Hematopoietic multipotent progenitor cell treated with erythropoietin and hydrocortisone succinate and interleukin-3 and kit ligand, for 4 days (in vitro differentiated cells): Measurements from ENCODE around the gene RIC1.
A peak's percentile ranks its signal among the peaks of the same experiment; 100 is the strongest.
"Not testable (repeated sequence)": the region's sequence is repeated elsewhere in the genome, so short reads cannot be mapped to it uniquely, and the experiment has no call there.

ENCODE experiments used
- DNase-seq: peaks from one replicate; pipeline ENCODE4 v3.0.0-alpha.2; 2015

RIC1 gene

DNA sequence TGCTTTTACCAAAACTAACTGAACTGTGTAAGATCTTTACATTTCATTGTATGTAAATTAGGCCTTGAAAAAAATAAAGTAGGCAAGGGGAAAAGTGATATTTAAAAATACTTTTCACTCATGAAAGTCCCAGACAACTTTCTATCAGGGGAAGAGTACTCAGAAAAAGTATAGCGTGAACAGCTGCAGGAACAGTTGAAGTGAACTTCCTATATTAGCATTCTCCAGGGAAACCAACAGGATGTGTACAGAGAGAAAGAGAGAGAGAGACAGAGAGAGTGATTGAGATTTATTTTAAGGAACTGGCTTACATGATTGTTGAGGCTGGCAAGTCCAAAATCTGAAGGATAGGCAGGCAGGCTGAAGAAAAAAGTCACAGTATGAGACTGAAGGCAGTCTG lies 162.0 kb downstream of the RIC1 start:
- DNase-seq, result peak; percentile 9

DNA sequence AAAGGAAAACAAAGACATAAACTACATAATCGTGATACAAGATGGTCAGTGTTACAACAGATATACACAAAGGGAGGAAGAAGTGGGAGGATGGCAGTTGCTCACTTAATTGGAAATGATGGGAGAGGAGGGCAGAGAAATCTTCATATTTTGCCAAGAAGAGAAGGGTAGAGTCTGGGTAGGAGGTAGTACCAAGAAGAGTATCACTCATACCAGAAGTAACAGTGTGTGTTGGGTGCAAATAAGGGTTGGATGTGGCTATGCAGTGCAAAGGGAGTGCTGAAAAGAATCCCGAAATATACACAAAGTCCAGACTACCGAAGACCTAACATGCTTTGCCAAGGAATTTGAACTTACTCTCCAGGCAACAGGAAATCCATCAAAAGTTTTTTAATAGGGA lies 163.0 kb downstream of the RIC1 start:
- no peak for DNase-seq

DNA sequence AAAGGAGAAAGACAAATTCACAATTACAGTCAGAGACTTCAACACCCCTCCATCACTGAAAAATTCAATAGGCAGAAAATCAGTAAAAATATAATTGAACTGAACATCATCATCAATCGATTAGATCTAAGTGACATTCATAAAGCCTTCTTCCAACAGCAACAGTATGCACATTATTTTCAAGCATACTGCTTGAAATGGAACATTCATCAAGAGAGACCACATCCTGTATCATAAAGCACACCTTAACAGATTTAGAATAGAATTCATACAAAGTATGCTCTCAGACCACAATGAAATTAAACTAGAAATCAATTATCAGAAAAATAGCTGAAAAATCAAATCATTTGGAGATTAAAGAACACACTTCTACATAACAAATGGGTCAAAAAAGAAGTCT lies 164.9 kb downstream of the RIC1 start:
- no peak for DNase-seq

DNA sequence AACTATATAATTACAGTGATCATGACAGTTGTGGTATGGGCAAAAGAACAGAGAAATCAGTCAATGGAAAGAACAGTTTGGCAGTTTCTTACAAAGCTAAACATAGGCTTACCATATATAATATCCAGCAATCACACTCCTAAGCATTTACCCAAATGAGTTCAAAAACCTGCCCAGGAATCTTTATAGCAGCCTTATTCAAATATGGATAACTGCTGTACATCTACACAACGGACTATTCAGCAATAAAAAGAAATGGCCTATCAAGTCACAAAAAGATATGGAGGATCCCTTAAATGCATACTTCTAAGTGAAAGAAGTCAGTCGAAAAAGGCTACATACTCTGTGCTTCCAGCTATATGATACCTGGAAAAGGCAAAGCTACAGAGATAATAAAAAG lies 167.4 kb downstream of the RIC1 start:
- DNase-seq, result no peak

DNA sequence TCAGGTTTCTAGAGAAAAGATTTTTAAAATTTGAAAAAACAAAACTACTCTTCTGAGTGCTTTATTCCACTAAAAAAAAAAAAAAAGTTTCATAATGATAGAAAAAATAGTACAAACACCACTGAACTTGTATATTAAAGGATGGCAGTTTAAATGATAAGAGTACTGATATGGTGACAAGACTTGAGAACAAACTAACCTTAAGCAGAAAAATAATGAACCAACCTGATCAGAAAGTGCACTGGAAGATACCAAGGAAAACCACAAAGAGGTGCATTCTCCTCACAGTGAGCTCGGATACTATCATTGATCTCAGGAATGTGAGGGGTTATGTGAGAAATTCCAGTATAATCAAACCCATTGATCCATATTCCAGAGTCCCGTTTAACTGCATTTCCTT lies 169.7 kb downstream of the RIC1 start:
- DNase-seq, result no peak

DNA sequence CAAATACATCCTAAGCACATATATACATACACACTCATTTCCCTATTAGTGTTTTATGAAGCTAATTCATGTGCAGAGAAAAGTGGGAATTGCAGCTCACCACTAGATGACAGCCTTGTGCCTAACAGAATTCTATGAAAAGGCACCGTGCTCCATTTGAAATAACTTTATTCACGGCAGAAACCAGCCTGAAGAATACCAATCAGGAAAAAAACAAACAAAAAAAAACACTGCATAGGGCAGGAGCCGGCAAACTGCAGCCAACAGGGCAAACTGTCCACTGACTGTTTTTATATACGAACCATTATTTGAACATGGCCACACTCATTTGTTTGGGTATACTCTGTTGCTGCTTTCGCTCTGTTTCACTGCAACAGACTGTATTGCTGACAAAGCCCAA lies 170.4 kb downstream of the RIC1 start:
- peak; percentile 82 for DNase-seq

DNA sequence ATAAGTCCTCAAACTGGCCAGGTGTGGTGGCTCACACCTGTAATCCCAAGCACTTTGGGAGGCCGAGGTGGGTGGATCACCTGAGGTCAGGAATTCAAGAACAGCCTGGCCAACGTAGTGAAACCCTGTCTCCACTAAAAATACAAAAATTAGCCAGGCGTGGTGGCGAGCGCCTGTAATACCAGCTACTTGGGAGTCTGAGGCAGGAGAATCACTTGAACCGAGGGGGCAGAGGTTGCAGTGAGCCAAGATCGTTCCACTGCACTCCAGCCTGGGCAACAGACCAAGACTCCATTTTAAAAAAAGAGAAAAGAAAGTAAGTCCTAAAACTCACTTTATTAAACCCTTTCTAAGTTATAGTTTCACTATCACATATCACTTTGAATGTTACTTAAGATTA lies 171.5 kb downstream of the RIC1 start:
- not testable (repeated sequence) for DNase-seq

DNA sequence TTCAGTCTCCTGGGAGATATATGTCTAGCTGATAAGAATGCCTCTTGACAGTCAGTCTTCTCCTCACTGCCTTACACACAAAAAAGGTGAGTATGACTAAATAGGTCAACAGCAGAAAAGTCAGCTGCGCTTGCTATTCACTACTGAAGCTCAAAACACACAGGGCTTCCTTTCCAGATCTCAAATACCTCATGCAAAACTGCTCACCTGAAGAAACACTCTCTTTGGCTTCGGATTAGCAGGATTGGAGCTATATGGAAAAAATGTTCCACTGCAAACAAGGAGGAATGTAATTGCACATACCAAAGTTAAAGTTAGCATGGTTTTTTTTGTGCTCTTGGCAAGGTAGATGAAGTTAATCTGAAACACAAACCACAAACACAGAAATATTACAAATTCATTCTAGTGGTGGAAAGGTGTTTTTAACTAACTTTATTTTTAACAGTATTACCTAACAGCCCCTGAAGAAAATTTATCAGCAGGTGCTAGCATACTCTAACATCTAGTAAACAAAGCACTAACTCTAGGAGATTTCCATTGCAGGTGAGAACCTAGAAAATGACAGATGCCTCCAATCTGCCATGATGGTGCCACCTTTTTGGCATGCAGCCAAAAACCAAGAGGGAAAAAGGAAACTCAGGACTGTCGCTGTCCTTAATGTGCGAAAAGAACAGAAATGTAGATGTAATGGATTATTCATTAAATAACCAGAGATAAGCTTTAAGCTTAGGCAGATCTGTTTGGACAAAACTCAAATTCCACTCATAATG lies 172.2 kb downstream of the RIC1 start:
- no peak for DNase-seq

DNA sequence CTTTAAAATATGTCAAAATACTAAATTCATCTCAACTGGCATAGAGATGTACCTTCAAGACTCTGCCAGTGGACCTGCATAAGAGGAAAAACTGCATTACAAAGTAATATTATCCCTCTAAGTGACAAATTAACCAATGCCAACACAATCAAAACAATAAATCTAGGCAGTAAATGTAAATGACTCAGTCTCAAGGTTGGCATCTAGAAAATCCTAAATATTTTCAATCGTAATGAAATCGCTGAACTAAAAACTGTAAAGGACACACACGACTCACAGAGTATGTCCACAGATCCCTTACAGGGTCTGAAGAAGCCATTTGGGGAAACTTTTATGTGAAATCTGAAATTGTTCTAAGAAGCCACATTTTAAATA lies 172.8 kb downstream of the RIC1 start:
- DNase-seq, result no peak

DNA sequence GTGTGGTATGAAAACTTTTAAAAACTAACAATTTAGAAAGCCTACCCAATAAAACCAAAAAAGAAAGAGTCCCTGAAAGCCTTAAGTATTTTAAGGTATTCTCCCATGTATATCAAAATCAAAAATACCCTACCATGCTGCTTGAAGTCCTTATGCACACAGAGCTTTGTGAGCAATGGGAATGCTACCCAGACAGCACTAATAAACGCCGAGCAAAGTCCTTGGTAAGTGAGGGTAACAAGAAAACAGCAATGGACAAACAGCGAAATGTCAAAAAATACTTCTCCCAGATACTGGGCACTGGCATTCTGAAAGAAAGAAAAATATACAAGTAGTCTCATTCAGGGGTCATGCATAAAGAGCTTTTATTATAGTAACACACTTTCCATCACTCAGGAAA lies 176.6 kb downstream of the RIC1 start:
- no peak for DNase-seq

DNA sequence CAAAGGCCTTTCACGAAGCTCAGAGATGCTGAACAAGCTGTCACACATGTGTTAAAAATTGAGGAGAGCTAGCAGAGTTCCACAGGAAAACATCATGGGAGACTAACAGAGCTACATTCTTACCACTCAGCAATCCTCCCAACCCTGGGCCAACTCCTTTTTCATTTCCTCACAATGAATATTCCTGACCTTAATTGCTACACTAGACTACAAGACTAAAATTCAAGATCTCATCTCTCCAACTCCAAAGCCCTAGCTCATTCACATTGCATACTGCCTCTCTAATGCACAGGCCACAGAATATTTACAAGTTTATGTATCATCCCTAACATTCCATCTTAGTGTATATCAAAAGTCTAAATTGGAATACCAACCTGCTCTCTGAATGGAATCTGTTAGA lies 182.8 kb downstream of the RIC1 start:
- DNase-seq, result no peak

DNA sequence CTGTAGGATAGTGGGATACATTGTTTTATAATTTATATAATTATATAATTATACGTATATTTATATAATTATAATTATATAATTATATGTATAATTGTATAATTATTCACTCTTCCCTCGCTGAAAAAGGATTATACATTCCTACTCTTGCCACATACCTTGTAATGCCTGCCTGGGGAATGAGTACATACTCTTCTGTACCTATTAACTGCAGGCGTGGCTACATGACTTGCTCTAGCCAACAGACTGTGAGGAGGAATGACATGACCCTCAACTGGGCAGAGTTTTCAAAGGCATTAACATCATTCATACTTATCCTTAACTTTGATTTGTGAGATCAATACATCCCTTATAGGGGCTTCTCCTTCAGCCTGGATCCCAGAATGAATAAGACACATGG lies 184.9 kb downstream of the RIC1 start:
- DNase-seq, result no peak

DNA sequence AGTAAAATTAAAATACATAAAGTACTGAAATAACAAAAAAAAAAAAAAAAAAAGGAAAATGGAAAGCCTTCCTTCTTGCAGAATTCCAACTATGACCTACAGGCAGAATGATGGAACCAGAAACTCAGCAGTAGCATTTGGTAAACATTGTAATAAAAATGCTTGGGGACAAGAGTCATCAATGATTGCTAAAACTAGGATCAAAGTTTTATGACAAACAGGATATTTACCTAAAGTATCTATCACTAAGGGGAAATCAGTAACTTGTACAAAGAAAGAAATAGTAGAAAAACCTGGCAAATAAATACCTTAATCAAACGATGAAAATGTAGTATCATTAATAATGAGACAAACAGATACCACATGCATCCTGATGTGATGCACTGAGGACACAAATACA lies 186.6 kb downstream of the RIC1 start:
- no peak for DNase-seq

DNA sequence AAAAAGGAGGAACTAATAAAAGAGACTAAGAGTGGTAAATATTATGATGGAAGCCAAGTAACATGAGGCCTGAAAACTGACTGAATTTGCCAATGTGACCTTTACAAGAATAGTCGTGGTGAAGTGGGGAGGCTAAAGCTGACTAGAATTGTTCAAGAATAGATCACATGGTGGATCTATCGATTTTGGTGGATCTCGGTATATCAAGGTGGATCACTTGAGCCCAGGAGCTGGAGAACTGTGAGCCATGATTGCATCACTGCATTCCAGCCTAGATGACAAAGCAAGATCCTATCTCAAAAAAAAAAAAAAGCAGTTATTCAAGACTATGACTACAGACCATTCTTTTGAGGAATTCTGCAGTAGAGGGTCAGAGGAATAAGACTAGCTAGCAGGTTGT lies 189.0 kb downstream of the RIC1 start:
- no peak for DNase-seq

DNA sequence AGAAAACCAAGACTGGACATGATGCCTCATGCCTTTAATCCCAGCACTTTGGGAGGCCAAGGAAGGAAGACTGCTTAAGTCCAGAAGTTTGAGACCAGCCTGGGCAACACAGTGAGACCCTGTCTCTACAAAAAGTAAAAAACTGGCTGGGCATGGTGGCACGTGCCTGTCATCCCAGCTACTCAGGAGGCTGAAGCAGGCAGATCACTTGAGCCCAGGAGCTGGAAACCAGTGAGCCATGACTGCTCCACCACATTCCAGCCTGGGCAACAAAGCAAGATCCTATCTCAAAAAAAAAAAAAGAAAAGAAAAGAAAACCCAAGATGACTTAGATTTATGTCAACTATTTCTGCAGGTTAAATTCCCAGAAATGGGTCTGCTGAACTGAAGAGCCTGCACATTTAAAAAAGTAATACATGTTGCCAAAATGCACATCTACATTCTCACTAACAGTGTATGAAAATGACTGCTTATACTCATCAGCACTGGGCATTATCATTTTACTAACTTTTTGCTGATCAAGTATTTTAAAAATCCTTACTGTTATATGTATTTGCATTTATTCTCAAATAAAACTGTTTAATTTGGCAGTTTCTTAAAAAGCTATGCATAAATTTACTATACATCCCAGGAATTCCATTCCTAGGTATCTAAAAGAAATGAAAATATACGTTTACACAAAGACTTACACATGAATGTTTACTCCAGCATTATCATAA lies 189.7 kb downstream of the RIC1 start:
- no peak for DNase-seq

DNA sequence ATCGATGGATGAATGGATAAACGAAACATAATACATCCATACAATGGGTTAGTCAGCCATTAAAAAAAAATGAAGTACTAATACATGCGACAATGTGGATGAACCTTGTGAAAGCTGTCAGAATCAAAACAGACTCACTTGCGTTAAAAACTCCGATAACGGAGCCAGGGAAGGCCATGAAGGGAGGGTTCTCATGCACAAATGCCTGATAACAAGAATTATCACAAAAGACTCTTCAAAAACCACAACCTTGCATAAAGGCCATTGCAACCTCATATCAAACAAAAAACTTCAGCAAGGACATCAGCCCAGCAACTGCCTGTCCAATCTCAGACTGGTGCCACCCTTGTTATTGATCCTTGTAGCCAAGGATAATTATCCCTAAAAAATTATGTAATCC lies 190.3 kb downstream of the RIC1 start:
- DNase-seq, result peak; percentile 53

DNA sequence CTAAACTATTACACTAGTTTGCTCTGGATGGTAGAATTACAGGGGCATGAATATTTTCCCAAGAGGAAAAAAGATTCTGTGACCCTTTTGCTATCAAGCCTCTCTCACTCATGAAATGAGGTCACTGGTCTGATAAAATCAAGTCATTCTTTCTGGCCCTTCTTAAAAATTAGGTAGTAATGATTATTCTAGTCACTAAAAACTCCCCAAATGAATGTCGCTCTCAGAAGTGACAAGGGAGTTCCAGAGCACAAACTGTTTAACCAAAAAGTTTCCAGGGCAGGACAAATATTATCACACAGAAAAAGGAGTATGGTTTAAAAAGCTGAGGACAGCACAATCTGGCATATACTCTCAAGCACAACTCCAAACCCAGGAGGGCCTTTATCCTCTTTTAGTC lies 191.5 kb downstream of the RIC1 start:
- no peak for DNase-seq

DNA sequence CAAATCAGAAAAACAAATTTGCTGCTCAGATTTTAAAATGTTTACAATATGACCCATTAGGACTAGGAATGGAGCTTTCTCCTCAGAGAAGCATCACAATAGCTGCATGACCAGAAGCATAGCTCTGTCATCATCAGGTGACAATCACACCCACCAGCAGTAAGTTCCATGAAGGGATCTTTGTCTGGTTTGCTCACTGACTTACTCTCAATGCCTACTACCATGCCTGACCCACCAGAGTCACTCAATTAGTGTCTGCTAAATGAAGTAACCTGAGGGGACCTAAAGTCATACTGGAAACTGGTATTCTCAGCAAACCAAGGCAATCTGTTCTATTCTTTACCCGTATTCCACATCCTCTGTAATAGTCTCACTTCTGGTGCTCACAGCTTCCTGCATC lies 196.3 kb downstream of the RIC1 start:
- DNase-seq, result no peak
